Suppressor macrophage treated with lipopolysaccharide for 4 hours (primary cell): ENCODE measurements around the gene KIF13A.
"Not testable (repeated sequence)": the region's sequence is repeated elsewhere in the genome, so short reads cannot be mapped to it uniquely, and the experiment has no call there.

ENCODE experiments used
- DNase-seq: peaks from one replicate; pipeline ENCODE4 v3.0.0-alpha.2; 2020

Gene KIF13A

DNA sequence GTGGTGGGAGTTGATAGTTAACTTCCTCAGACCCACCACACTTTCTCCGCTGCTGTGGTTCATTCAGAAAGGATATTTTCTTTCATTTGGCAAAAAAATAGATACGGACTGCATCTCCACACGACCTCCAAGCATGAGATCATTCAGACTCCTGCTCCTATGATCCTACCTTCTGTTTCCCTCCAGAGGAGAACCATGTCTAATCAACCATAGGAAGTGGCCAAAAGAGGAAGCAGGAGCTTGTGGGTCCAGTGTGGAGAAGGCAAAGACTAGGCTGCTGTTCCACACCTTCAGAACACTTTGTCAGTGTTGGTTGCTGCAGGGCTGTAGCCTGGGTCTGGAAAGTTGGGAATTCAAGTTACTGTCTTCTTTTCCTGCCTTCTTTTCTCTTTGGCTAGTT, 10.6 kb upstream of the KIF13A start:
- DNase-seq, result peak; percentile 57

DNA sequence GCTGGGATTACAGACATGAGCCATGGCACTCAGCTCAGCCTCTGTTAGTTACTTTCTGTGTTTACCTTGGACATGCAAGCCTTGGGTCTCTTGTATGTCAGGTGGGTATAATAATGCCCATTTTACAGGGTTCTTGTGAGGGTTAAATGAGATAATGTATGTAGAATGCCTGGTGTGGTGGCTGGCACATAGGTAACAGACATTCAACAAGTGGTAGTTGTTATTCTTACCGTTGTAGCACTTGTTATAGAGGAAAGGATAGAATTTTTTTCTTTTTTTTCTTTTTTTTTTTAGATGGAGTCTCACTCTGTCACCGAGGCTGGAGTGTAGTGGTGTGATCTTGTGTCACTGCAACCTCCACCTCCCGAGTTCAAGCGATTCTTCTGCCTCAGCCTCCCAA, 8.0 kb upstream of the KIF13A start:
- DNase-seq, result no peak

DNA sequence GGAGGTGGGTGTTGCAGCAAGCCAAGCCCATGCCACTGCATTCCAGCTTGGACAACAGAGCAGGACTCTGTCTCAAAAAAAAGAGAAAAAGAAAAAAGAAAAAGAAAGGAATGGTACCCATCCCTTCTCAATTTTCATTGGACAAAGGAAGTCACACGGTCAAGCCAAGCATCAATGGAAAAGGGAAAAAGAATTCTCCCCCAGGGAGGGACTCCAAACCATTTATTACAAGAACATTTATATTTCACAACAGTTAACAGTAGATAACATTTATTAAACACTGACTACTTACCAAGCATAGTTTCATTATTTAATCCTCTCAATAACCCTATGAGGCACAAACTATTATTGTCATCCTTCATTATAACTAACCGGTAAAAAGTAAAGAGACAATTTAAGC, 6.6 kb upstream of the KIF13A start:
- DNase-seq, result no peak

DNA sequence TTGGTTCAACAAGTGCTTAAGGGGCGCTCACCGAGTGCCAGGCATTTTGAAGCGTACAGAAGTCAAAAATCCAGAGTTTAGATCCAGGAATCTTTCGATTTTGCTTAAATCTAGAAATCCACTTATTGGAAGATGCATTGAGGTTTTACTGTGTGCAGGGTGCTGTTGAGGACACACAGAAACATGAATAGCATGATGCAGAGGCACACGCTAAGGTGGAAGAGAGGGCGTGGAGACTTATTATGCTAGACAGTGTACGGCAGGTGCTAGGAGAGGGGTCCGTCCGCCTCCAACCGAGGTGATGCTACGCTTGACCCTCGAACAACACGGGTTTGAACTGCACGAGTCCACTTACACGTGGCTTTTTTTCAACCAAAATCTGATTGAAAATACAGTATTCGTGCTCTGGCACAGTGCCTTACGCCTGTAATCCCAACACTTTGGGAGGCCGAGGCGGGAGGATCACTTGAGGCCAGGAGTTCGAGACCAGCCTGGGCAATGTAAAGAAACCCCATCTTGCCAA, 1.0 kb upstream of the KIF13A start:
- DNase-seq, result no peak

DNA sequence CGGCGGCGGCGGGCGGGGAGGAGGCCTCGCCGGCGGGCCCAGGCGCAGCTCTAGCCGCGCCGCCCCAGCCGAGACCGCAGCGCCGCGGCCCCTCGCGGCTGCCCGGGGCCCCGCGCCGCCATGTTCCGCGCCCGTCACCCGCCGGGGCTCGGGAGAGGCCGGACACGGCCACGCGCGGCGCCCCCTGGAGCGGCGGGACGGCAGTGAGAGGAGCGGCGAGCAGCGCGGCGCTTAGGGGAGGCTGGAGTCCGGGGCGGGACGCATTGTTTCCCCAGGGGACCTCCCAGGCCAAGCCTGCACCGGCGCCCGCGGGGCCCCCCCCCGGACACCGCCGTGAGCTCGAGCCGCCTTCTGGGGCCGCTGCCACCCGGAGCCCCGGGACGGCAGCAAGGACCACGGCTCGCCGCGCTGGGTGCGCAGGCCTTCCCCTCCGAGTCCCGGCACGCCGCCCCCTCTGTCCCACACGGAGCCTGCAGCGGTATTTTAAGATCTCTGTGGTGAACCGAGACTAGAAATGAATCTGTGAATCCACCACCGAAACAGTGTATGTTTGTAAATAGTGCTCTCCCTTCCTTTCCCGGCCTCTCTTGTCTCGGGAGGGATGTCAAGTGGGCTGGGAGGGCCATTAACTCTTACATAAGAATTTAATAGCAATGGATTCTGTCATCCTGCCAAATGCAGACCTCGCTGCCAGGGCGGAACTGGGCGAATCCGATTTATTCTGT, 424 bp upstream of the KIF13A start:
- DNase-seq, result peak; percentile 66

DNA sequence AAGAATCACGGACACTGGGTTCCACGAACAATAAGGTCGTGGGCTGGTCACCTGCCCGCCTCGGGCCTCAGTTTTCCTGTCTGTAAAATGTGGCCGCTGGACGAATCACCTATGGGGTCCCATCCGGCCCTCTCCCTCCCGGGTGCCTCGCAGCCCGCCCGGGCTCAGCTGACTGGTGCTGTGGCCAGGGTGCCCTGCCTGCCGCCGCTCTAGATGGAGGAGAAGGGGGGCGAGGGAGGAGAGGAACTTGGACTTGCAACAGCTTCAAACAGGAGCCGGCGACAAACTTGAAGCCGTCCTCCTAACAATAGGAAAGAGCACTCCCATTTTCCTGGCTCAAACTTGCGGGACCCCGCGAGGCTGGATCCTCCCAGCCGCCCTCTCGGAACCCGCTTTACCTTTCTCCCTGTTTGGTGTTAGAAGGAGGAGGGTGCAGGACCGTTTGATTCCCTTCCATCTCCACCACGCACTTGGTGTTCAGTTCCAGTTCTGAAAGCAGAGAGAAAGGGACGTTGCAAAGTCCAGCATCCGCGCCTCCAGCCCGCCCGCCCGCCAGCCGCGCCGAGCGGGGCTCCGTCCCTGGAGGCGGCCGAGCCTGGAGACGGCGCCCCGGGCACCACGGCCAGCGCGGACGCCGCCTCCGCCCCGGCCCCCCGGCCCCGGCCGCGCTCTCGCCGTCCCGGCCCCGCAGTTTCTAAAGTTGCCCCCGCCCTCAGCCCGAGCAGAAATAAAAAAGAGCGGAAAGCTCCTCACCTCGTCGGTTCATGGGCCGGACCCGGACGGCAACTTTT, 584 bp downstream of the KIF13A start:
- DNase-seq, result peak; percentile 58

DNA sequence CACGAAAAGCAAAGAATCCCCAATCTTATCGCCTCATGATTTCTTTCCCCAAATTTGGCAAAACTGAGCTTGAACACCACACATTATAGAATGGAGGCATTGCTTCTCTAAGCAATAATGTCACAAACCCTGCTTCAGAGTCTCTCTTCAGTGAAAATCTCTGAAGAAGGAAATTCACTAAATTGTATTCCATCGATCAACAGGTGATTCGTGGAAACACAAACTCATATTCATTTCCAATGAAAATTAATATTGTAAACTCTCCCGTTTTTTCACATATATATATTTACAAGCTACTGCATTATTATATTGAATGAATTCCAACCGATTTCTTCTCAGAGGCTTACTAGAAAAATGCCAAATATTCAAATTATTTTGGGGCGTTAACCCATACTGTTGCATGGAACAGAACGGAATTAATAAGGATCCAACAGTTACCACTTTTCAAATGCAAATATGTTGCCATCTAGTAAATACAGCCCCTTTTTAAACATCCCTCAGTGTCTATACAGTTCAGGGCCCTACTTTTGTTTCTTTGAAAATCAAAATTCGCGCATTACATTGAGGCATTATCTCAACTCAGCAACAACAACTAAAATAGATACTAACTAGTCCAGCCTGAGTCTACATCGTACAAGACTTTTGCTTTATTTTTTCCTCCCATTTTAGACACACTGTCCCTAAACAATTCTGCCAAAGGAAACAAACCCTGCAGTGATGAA, 1.3 kb downstream of the KIF13A start:
- DNase-seq, result no peak

DNA sequence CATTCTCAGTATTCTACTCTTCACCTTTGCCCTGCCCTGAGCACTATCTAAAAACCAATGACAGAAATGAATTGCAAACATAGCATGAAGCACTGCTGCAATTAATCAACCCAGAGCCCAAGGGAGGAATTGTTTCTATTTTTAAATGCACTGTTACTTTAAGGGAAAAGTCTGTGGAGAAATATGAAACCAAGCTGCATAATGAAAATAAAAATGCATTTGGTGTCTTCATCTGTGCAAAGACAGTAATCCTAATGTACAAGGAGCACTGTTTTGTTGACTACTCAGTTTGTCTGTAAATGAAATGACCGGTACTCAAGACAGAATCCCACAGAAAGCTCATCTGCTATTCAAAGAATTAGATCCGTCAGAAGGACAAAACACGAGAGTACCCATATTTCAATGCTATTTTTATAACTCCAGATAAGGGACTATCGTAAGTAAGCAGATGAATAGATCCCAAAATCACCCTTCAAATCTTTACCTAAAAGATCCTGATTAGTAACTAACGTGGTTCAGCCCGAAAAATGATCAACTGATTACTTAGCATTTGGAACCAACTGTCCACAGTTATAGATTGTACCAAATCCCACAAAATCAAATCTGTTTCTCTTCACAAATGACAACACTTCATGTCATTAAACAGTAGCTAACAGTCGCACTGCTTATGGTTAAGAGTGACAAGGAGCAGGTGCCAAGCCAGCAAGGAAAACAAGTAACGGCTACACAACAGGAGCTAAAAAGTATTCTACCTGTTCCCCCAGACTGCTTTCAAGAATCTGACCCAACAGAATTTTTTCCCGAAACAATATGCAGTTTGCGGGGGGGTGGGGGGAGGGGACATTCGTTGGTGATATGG, 2.4 kb downstream of the KIF13A start:
- no peak for DNase-seq

DNA sequence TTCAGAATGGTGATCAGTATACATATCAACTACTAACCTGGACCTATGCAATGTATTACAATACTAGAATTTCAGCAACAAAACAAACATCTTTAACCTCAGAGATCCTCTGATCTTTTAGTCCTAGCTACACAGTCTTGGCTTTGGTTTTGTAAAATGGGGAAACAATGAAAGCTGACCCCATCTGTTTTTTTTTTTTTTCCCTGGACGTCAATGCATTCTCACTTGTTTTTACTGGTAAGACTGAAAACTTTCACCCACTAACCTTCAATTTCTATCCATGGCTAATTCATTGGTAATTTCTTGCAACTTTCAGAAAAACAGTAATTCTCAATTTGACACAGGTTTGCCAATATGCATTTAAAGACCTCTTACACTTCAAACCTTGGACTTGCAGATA, 3.0 kb downstream of the KIF13A start:
- no peak for DNase-seq

DNA sequence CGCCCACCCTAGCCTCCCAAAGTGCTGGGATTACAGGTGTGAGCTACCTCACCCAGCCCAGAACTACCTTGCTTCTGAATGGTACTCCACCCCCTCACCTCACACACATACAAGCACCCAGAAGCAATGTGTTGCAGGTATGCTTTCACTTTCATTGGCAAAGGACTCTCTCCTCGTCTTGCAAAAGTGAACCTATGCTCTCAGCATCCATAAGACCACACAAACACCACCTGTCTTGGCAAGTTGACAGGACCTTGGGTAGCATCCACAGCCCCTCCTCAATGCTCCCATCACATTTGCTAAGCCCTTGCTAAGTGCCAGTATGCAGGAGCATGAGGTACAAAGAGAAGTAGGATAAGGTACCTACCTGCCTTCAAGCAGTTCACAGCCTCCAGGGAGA, 3.7 kb downstream of the KIF13A start:
- no peak for DNase-seq

DNA sequence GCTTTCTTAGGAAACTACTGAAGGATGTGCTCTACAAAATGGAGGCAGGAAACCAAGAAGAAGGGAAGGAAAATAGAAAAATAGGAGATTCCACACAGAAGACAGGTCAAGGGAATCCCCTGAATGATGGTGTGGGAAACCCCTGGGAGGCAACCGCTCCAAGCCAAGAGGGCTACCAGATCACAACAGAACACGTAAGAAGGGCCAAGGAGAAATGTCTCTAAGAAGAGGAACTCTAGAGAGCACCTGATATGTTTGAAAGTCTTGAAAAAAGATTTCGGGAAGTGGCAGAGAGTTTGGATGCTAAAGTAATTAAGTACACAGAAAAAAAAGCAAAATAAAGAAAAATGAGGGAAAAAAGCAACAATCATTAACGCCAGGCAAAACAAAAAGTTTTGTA, 7.1 kb downstream of the KIF13A start:
- DNase-seq, result no peak

DNA sequence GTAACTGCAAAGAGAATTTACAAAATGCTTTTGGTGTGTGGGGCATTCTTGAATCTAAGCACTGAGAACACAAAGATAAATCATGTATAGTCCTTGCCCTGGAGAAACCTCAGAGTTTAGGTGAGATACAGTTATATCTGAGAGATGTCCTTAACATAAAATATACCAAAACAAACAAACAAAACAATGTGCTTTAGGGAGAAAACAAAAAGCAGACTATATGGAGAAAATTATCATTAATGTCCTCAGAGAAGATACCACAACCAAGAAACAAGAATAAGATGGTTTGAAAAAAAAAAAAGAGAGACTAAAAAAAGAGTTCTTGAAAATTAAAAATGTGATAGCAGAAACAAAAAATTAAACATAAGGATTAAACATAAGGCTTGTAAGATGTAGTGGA, 8.0 kb downstream of the KIF13A start:
- DNase-seq, result no peak

DNA sequence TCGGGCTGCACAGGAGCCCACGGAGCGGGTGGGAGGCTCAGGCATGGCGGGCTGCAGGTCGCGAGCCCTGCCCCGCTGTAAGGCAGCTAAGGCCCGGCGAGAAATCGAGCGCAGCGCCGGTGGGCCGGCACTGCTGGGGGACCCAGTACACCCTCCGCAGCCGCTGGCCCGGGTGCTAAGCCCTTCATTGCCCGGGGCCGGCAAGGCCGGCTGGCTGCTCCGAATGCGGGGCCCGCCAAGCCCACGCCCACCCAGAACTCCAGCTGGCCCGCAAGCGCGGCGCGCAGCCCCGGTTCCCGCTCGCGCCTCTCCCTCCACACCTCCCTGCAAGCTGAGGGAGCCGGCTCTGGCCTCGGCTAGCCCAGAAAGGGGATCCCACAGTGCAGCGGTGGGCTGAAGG, 11.2 kb downstream of the KIF13A start:
- not testable (repeated sequence) for DNase-seq

DNA sequence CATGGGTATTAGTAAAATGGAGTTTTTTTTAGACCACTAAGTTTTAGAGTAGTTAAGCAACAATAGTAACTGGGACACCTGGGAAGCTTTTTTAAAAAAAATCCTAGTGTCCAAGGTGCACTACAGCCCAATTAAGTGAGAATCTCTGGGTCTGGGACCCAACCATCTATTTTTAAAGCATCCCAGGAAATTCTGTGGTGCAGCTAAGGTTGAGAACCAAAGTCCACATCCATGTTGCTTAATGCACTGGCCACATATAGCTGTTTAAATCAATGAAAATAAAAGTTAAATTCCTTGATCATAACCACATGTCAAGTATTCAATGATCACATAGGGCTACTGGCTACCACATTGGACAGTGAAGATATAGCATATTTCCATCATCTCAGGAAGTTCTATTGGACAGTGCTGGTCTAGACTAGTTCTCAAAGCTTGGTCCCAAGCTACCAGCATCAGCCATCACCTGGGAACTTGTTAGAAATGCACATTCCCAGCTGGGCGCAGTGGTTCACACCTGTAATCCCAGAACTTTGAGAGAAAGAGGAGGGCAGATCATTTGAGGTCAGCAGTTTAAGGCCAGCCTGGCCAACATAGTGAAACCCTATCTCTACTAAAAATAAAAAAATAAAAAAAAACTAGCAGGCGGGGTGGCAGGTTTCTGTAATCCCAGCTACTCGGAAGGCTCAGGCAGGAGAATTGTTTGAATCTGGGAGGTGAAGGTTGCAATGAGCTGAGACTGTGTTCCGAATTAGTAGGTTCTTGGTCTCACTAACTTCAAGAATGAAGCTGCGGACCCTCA, 12.7 kb downstream of the KIF13A start:
- DNase-seq, result no peak

DNA sequence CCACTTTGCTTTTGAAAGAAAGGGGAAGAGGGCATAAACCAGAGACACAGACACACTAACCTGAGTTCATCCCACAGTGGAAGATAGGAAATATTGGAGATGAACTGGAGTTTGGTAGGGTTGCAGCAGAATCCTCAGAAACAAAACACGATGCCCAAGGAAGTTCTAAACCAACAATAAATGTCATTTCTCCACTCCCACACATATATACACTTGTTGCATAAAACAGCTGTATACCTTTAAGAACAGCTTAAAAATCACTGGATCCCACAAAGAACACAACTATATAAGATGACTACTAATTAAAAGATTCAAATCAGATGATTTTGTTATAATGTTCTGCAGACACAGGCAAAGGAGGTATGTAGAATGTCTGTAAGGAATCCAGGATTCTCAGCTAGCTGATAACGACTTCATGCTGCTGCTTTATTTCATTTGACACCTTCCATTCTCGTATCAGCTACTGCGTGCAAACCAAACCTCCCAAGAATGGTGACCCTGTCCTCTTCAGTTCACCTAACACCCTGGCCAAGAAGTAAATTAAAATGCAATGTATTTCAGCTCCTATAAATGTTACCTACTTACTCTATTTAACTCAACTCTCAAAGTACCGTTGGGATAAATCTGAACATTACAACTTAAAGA, 14.3 kb downstream of the KIF13A start:
- DNase-seq, result no peak

DNA sequence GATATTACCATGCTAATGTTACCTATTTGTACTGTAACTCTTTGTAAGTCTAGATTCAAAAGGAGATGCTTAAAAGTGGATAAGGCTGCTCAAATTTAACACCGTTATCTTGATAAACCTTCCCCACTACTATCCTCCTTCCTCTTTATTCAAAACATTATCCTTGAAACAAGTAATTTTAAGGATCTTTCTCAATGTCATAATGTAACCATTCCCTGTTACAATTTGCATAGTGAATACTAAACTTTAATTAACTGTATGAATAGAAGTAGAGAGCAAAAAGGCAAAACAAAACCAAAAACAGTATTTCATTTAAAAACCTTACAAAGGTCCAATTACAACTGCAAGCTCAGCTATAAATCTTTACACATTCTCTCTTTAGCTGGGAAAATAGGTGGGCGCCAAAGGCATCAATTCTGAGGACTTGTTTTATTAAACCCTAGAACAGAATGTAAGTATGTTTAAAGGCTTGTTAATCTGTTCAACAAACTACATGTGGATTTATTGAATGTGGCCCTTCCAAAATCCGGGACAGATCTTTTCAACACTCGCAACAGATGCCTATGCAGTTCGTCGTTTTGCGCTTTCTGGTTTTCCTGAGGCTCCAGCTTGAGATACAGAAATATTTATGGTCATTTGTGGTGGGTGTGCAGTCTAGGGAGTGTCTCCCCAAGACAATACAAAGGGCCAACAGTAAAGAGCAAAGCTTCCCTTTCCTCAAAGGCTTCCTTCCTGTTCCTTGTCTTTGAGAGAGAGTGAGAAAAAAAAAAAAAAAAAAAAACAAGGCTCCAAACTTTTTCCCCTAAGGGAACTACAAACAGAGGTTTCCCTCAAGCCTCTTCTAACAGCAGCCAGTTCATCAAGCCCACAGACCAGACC, 15.1 kb downstream of the KIF13A start:
- DNase-seq, result no peak

DNA sequence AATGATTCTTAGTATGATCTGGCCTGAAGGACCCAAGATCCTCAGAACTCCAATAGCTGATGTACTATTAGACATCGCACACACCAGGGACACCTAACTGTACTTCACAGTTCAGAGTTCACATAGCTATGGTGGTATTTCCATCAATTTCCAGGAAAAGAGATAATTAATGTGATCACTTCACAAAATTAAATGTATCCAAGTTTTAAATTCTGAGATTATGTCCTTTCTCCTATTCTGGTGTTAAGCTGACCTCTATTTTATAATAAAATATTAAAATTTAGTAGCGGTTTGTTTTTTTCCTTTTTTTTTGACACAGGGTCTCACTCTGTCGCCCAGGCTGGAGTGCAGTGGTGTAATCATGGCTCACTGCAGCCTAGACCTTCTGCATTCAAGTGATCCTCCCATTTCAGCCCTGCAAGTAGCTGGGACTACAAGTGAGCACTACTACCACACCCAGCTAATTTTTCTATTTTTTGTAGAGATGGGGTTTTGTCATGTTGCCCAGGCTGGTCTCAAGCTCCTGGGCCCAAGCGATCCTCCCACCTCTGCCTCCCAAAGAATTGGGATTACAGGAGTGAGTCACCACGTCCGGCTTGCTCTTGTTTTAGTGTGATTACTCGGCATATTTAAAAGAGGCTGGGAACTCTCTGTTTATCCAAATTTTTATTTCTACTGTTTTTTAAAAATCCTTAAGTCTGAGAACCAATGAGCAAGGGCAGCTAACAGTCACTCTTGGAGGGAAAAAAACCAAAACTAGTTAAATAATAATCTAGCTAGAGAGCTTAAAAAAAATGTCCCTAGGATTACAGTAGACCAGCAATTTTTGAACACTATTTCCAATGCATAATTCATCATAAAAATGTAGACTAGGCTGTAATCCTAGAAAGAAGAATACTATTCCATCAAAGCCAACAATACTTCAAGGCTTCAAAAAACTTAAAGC, 16.0 kb downstream of the KIF13A start:
- no peak for DNase-seq

DNA sequence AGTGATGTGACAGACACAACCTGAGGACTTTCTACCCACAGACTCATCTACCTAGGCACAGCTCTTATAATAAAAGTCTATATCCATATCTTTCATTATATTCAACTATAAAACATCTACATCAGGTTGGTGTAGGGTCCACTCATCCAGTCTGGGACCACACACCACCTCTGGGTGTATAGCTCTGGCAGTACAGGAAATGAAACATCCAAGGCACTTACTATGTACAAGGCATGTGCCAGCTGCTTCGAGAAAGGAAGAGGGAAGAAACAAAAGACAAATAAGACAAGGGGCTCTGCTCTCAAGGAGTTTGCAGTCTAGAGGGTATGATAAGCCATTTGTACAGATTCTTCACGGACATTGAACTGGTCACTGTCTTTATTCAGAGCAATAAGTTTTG, 18.6 kb downstream of the KIF13A start:
- DNase-seq, result no peak
